ENCODE data around the gene RRP9.

Gene RRP9

DNA sequence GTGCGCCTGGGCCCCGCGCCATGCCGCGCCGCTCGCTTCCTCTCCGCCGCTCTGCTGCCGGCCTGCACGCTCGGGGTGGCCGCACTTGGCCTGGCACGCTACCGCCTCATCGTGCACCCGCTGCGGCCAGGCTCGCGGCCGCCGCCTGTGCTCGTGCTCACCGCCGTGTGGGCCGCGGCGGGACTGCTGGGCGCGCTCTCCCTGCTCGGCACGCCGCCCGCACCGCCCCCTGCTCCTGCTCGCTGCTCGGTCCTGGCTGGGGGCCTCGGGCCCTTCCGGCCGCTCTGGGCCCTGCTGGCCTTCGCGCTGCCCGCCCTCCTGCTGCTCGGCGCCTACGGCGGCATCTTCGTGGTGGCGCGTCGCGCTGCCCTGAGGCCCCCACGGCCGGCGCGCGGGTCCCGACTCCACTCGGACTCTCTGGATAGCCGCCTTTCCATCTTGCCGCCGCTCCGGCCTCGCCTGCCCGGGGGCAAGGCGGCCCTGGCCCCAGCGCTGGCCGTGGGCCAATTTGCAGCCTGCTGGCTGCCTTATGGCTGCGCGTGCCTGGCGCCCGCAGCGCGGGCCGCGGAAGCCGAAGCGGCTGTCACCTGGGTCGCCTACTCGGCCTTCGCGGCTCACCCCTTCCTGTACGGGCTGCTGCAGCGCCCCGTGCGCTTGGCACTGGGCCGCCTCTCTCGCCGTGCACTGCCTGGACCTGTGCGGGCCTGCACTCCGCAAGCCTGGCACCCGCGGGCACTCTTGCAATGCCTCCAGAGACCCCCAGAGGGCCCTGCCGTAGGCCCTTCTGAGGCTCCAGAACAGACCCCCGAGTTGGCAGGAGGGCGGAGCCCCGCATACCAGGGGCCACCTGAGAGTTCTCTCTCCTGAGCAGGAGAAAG, 14.4 kb upstream of the RRP9 start:
- DNase-seq (ENCODE audit: low read depth), result no peak

DNA sequence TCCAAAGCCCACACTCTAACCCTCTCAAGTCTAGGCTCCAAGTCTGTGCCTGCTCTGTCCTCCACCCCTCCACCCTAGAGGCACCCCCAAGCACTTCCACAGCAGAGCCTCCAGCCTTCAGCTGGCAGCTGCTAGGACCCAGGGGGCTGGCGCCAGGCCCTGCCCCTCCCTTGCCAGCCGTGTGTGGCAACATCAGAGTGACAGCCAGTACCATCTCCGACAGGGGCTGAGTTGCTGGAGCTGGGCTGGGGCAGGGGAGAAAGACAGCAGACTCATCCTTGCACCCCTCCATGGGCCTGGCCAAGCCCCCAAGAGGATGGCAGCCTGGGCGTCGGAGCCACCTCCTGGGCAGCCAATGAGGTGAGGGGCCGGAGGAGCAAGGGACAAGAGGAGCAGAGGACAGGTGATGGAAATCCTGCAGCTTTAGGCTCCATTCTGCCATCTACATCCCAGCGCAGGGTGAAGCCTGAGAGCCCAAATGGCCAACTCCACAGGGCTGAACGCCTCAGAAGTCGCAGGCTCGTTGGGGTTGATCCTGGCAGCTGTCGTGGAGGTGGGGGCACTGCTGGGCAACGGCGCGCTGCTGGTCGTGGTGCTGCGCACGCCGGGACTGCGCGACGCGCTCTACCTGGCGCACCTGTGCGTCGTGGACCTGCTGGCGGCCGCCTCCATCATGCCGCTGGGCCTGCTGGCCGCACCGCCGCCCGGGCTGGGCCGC, 13.6 kb upstream of the RRP9 start, which contains the start of gene GPR62:
Gene GPR62 (plus strand): TSS at position 207 of the 718 bp plus-strand sequence. CDS start 272 bp downstream, at position 479.
- DNase-seq (ENCODE audit: low read depth), result no peak

DNA sequence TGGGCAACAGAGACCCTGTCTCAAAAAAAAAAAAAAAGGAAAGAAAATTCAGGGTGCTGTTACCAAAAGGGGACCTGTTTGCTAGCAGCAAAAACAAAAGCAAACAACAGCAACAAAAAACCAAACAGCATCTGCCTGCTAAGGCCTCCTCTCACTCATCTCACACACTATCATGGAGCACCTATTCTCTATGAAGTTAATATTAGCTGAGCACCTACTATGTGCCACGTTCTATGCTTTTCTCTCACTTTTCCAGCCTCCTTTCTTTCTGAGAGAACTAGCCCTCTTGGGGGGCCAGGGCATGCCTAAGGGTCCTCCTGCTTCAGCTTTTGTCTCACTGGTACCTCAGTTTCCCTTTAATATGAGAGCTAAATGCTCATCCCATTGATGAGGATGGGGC, 13.0 kb upstream of the RRP9 start:
- DNase-seq (ENCODE audit: low read depth), result no peak

DNA sequence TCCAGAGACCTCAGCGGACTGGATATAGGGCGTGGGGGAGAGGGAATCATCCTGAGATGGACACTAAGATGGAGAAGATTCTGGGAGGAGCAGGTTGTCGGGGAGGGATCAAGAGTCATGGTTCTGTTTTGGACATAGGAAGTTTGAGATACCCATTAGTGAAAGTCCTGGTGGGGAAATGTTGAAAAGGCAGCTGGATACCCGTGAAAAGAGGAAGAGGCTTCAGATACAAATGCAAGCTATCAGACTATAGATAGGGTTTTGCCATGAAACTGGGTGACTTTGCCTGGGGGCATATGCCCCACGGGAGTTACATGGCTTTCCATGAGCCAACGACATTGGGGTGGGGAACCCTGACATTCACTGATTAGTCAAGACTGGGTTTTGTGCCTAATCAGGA, 12.4 kb upstream of the RRP9 start:
- no peak for DNase-seq (ENCODE audit: low read depth)

DNA sequence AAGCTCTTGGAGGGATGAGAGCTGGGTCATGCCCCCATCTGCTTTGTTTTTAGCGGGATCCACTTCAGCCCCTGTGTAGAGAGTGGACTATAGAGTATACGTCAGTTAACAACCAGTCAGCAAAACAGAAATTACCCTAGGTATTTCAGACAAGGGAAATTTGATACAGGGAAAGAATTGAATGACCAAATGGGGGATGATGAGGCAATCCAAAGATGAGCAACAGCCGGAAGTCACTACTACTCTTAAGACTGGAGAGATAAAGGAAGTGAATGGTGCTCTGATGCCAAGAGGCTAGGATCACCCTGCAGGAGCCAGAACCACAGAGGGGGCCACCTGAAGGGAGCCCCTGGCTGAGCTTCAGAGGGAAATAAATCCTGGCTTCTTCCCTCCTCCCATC, 11.7 kb upstream of the RRP9 start:
- peak; percentile 70 for DNase-seq (ENCODE audit: low read depth)

DNA sequence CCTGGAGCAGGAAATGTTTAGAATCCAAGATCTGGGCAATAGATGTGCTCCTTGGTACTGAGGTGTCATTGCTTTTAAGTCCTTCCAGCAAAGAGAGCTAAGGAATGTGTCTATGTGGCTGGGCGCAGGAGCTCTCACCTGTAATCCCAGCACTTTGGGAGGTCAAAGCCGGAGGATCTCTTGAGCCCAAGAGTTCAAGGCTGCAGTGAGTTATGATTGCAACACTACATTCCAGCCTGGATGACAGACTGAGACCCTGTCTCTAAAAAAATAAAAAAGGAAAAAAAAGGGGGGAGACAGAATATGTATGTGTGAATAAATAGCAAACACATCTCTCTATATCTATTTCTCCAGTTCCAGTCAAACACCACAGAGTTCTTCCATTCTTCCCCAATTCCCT, 9.2 kb upstream of the RRP9 start:
- no peak for DNase-seq (ENCODE audit: low read depth)

DNA sequence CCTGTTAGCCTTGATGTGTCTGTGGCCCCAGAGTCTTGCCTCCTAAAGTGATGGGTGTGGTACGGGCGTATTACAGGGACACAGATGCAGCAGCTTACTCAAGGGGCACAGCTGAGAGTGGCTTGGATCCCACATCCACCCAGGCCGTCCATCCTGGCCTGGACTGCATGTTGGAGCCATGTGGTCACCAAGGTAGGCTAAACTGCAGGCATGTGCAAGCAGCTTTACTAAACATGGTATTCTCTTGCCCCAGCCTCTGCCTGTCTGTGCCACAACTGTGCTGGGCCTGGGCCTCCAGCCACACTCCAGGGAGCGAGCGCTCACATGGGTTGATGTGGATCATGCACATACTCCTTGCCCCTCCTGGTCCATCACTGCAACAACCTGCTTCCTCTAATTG, 7.4 kb upstream of the RRP9 start:
- DNase-seq (ENCODE audit: low read depth), result no peak

DNA sequence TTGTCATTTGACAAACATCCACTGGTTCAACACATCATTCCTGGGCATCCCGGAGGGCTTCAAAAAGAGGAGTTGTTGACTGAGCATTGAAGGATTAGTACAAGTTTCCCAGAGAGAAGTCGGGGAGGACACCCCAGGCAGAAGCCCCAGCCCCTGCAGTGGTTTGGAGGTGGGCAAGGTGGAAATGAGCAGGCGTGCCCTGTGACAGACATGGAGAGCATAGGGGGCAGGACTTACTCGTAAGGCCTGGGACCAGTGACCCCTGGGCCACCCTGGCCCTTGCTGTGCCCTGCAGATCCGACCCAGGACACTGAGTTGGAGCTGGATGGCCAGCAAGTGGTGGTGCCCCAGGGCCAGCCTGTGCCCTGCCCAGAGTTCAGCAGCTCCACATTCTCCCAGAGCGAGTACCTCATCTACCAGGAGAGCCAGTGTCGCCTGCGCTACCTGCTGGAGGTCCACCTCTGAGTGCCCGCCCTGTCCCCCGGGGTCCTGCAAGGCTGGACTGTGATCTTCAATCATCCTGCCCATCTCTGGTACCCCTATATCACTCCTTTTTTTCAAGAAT, 6.4 kb upstream of the RRP9 start:
- no peak for DNase-seq (ENCODE audit: low read depth)

DNA sequence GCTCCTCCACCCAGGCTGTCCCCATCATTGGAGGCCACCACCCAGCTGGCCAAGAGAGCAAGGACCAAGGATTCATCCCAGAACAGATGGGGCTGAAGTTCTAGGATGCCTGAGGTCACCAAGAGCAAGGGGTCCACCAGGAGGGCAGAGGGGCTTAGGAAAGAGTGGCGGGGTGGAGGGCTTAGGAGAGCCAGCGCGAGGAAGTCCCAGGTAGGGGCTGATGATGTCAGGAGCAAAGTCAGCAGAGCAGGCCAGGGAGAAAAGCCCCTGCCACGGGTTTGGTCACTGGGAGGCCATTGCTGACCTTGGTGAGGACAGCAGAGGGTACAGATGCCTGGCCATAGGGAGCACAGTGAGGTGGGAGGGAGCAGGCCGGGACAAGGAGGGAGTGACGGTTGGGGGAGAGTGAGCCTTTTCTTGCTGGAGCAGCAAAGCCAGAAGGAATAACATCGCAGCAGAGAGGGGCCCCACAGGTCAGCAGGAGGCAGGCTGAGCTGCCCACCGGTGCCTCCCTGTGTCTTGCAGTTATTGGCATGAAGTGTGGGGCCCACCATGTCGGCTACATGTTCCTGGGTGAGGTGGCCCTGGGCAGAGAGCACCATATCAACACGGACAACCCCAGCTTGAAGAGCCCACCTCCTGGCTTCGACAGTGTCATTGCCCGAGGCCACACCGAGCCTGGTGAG, 5.7 kb upstream of the RRP9 start:
- no peak for DNase-seq (ENCODE audit: low read depth)

DNA sequence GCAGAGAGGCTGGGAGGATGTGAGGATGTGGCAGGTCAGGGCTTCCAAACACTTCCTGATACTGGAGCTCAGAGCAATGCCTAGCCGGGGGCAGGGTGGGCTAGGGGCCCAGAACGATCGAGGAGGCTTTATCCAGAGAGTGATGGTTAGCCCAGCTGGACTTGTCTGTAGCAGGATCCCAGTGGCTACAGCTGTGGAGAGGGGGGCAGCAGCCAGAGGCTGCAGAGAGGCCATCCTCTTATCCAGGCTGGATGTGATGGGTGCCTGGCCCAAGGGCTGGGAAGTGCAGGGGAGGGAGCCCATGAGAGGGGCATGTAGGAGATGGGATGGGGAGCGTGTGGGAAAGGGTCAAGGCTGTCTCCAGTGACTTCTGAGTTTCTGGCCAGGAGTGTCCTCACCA, 5.1 kb upstream of the RRP9 start:
- no peak for DNase-seq (ENCODE audit: low read depth)

DNA sequence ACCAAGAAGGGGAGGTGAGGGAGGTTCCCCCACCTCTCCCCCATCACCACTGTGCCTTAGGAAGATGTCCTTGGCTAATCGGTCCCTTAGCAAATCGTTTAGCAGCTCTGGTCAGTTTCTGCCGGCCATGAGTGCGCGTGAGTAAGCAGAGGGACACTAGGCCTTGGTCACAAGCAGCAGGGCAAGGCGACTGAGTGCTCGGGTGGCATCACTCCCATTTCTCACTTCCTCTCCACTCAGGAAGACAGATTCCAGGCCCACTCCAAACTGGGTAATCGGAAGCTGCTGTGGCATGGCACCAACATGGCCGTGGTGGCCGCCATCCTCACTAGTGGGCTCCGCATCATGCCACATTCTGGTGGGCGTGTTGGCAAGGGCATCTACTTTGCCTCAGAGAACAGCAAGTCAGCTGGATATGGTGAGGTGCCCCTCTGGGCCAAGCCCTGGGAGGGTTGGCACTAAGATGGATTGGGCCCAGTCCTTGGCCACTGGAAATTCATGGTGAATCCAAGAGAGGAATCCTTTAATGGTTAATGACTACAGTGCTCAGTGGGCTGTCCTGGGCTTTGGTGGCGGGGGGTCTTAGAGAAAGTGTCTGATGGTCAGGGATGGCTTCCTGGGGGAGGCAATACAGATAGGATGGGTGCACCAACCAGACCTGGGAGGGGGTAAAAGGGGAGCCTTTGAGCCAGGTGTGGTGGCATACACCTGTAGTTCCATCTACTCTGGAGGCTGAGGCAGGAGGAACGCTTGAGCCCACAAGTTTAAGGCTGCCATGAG, 4.4 kb upstream of the RRP9 start:
- DNase-seq (ENCODE audit: low read depth), result no peak

DNA sequence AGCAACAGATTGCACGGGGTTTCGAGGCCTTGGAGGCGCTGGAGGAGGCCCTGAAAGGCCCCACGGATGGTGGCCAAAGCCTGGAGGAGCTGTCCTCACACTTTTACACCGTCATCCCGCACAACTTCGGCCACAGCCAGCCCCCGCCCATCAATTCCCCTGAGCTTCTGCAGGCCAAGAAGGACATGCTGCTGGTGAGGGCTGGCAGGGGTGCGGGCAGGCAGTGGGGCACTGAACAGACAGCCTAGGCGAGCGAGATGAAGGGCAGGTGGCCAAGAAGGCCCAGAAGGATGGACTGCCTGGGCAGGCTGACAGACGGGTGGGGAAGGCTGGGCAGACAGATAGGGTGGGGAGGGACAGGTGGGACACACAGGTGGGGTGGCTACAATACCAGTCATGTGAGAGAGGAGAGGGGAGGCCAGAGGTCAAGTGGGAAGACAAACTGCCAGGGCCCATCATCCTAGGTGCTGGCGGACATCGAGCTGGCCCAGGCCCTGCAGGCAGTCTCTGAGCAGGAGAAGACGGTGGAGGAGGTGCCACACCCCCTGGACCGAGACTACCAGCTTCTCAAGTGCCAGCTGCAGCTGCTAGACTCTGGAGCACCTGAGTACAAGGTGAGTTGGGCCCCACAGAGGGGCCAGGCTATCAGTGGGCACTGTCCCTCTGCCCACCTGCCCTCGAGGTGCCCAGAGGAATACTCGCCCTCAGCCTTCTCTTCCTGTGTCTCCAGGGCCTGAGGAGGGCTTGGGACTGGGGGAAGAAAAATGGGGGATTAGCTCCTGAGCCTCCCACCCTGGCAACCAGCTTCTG, 3.5 kb upstream of the RRP9 start:
- DNase-seq (ENCODE audit: low read depth), result no peak

DNA sequence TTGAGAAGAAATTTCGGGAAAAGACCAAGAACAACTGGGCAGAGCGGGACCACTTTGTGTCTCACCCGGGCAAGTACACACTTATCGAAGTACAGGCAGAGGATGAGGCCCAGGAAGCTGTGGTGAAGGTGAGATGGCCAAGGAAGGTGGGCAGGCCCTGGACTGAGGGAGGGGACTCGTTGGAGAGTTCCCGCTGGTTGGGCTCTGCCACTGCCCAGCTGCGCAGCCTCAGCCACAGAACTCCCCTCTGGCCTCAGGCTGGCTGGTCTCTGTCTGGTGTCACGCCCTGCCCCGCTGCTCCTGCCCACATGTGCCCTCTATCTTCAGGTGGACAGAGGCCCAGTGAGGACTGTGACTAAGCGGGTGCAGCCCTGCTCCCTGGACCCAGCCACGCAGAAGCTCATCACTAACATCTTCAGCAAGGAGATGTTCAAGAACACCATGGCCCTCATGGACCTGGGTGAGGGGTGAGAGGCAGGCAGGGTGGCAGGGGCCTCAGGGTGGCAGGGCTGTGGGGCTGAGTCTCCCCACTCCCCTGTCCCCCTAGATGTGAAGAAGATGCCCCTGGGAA, 2.8 kb upstream of the RRP9 start:
- no peak for DNase-seq (ENCODE audit: low read depth)

DNA sequence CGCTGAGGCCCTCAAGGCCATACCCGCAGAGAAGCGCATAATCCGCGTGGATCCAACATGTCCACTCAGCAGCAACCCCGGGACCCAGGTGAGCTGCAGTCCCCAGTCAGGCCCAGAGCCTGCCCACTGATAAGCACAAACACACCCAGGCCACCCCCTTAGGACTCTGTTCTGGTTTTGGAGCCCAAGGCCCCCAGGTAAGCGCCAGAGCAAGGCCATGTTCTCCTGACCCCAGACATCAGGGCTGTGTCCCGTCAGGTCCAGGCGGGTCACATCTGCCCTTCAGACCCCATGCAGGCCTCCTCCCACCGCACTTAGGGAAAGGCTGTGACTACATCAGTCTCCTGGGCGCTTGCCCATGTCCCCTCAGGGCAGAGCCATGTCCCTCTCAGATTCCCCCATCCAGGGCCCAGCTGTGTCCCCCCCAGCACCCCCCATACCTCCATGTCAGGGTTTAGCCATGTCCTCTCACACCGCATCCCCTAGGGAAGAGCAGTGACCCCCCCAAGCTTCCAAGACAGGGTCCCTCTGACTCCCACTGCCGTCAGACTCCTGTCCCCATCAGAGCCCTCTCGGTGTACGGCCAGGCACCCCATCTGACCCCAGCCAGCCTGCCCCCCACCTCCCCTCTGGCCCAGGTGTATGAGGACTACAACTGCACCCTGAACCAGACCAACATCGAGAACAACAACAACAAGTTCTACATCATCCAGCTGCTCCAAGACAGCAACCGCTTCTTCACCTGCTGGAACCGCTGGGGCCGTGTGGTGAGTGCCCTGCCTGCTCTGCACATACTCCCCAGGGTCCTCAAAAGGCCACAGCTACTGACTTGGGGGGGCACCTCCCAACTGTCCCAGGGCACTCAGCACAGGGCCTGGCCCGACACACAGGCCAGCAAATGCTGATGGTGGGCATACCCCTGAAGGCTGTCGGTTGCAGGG, 2.0 kb upstream of the RRP9 start:
- DNase-seq (ENCODE audit: low read depth), result no peak

DNA sequence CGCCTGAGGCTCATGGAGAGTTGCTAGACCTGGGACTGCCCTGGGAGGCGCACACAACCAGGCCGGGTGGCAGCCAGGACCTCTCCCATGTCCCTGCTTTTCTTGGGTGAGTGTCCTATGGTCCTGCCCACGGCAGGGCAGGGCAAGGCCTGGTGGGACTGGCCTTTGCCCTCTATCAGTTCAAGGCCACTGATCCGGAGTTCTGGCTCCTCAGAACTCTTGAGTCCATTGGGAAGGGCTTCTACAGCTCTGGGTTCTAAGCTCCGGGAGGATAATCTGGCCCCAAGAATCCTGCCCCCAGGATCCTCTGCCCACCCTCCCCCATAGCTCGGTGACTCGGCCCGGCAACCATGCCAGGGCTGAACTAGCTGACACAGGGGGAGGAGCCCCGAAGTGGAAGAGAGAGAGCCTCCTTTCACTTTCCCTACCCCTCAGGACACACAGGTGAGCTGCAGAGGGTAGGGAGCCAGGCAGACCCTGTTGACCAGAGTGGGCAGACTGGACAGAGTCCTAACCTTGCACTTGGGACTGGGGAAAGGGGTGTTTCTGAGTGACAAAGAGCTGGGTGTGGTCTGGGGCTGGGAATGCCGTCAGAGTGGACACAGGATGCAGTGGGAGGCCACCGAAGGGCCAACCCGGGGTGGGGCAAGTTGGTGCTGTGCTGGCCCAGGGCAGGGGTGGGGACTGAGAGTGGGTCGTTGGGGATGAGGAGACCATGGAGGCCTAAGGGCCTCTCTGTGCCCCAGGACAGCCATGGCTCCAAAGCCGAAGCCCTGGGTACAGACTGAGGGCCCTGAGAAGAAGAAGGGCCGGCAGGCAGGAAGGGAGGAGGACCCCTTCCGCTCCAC, 1.1 kb upstream of the RRP9 start:
- DNase-seq (ENCODE audit: low read depth), result peak; percentile 56

DNA sequence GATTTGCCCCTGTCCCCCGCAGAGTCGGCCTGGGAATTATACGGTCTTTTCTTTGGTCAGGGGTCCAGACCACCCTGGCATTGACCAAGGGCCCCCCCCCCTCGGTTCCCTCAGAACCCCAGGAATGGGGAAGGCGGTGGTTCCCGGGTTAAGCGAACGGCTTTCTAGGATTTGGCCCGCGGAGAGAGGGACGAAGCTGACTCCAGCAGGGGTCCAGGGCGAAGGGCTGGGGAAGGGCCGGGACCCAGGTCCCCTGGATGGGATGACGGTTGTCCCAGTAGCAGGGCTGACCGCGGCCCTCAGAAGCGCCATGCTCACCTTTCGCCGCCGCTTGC, 274 bp downstream of the RRP9 start:
- DNase-seq (ENCODE audit: low read depth), result no peak

DNA sequence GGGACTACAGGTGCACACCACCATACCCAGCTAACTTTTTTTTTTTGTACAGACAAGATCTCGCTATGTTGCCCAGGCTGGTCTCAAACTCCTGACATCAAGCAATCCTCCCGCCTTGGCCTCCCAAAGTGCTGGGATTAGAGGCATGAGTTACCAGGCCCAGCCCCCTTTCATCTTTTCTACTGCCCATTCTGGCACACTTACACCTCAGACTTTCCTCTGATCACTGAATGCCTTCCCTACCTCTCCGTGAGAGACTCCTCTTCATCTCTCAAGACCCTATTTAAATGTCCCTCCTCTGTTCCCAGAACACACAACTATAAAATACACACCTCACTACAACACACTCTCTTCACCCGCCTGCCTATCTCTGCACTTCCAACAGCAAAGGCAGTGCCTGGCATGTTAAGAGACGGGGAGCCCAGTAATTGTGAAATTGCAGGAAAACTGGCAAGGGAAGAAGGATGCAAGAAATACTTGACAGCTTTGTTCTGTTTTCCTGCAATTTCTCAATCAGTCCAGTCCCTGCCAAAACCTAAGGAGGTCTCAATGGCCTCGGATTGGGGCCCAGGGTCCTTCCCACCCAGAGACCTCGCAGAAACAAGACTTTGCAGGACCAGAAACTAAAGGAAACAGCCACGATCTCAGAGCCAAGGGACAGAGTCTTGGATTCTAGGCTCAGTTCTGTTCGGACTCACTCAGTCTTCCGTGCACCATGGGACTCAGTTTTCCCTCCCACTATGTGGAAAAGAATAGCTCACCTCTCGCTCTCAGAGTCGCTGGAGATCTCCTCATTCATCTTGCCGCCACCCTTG, 849 bp downstream of the RRP9 start:
- no peak for DNase-seq (ENCODE audit: low read depth)

Measured in HS-5 (cell line).